Measurements from ENCODE around the gene SIAE.
A peak's percentile ranks its signal among the peaks of the same experiment; 100 is the strongest.

The SIAE gene, protein sequence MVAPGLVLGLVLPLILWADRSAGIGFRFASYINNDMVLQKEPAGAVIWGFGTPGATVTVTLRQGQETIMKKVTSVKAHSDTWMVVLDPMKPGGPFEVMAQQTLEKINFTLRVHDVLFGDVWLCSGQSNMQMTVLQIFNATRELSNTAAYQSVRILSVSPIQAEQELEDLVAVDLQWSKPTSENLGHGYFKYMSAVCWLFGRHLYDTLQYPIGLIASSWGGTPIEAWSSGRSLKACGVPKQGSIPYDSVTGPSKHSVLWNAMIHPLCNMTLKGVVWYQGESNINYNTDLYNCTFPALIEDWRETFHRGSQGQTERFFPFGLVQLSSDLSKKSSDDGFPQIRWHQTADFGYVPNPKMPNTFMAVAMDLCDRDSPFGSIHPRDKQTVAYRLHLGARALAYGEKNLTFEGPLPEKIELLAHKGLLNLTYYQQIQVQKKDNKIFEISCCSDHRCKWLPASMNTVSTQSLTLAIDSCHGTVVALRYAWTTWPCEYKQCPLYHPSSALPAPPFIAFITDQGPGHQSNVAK

DNA sequence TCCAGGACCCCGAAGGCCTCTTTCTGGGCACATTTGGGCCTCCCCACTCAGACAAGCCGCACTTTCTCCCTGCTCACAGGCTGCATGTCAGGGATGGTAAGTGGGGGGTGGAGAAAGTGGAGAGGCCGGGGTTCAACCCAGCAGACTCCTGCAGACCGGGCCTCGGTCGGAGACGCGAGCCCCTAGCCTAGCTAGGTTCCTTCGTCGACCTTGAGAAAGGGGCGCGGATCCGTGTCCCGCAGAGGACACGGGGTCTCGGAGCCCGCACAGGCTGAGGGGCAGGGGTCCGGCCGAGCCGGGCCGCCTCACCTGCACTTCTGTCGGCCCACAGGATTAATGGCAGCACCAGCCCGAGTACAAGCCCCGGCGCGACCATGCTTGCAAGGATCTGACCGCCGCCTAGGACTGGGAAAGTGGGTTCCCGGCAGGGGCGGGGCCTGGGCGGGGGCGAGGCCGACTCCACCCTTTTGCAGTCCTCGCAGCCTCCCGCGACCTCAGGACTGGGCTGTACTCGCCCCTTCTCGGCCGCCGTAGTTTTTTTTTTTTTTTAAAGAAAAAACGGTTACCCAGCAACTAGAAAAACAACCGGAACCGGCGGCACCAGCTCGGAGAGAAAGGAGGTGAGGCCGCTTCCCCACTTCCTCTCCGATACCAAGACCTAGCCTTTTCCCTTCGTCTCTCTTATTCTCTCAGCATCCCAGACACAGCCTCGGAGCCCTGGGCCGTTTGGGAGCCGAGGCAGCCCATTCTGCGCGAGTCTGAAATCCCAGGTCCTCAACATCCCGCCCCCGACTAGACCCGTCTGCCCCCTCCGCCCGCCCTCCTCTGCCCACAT lies at the start of gene SIAE, which contains the start of gene SPA17:
TSS of gene SIAE (minus strand) at position 407 of the 835 bp plus-strand sequence. CDS start at position 376, 31 bp downstream.
TSS of gene SPA17 (plus strand) at position 572 of the 835 bp plus-strand sequence. CDS start 1,361 bp downstream, outside the sequence.
- peak; percentile 94 for ATAC-seq
- Mint-ChIP-seq H3K4me3 (peak within 1 kb of the TSS; percentile 84), H3K36me3 (ENCODE audit: low read depth) (peaks cover 5% of the 10 kb centered on the region), H3K27me3 (peaks cover 2% of the 10 kb centered on the region), H3K9me3 (no peaks in the 10 kb centered on the region), H3K4me1 (peaks cover 35% of the 10 kb centered on the region), H3K27ac (peak within 1 kb of the TSS; percentile 92)
- peak; percentile 92 for DNase-seq

GRCh38 chr11:124722176-124722575 lies 48.6 kb upstream of the SIAE start:
- Mint-ChIP-seq H3K4me1 (peaks cover 31% of the 10 kb centered on the region), H3K4me3 (no peak overlapping the region), H3K27ac (no peak overlapping the region), H3K27me3 (peaks cover 32% of the 10 kb centered on the region), H3K36me3 (ENCODE audit: low read depth) (no peaks in the 10 kb centered on the region), H3K9me3 (no peaks in the 10 kb centered on the region)
- DNase-seq = no peak
- ATAC-seq = no peak

DNA sequence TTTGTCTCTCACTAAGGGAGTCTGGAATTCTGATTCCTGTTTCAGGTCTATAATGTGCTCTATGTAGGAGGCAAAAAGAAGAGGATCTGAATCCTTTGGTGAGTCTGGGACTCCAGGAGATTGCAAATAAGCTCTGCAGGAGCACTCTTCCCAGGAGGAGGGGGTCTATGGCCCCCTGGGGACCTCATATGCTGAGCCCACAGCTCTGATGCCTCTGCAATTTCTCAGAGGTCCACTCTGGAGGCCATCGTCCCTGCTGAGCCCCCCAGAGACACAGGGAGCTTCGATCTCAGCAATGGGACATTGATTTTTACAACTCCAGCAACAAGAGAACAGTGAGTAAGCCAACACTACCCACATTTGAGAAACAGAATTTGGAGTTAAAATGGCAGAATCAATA lies 46.0 kb upstream of the SIAE start:
- Mint-ChIP-seq H3K36me3 (ENCODE audit: low read depth) (no peaks in the 10 kb centered on the region), H3K9me3 (no peaks in the 10 kb centered on the region), H3K4me1 (peaks cover 15% of the 10 kb centered on the region), H3K27ac (no peak overlapping the region), H3K27me3 (peaks cover 46% of the 10 kb centered on the region), H3K4me3 (no peak overlapping the region)
- ATAC-seq = no peak
- no peak for DNase-seq

DNA sequence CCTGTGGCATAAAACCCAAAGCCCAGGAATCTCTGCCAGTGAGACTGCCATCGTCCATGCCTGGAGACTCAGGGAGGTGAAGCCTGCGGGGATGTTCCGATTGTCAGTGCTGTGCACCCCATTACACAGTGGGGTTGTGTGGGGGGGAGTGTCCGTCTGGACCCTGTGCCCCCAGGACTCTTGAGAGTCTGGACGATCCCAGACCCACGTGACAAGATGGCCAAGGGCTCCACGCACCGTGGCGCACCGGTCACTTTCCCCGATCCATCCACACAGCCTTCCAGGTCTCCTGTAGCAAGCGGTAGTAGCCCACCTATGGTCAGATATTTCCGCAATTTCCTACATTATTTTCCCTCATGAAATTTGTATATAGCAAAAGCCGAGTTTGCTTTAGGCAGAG lies 45.3 kb upstream of the SIAE start:
- H3K4me3 Mint-ChIP-seq = no peak overlapping the region
- ATAC-seq (no peak), DNase-seq (no peak)
- H3K4me1 Mint-ChIP-seq = peaks cover 11% of the 10 kb centered on the region
- no peaks in the 10 kb centered on the region for H3K36me3 Mint-ChIP-seq (ENCODE audit: low read depth)
- H3K27ac Mint-ChIP-seq = no peak overlapping the region
- H3K9me3 Mint-ChIP-seq = no peaks in the 10 kb centered on the region
- H3K27me3 Mint-ChIP-seq = peaks cover 52% of the 10 kb centered on the region

GRCh38 chr11:124717786-124718651 lies 44.5 kb upstream of the SIAE start:
- peak overlapping the region; percentile 67 for H3K4me3 Mint-ChIP-seq
- H3K27me3 Mint-ChIP-seq = peaks cover 54% of the 10 kb centered on the region
- no peaks in the 10 kb centered on the region for H3K9me3 Mint-ChIP-seq
- ATAC-seq = peak; percentile 79
- no peak overlapping the region for H3K27ac Mint-ChIP-seq
- H3K36me3 Mint-ChIP-seq (ENCODE audit: low read depth) = no peaks in the 10 kb centered on the region
- peak; percentile 24 for DNase-seq
- H3K4me1 Mint-ChIP-seq = peaks cover 11% of the 10 kb centered on the region

- Mint-ChIP-seq H3K27me3 (peaks cover 55% of the 10 kb centered on the region), H3K9me3 (no peaks in the 10 kb centered on the region), H3K36me3 (ENCODE audit: low read depth) (no peaks in the 10 kb centered on the region), H3K4me1 (peaks cover 11% of the 10 kb centered on the region), H3K27ac (no peak overlapping the region), H3K4me3 (peak overlapping the region; percentile 67)
- DNase-seq (no peak), ATAC-seq (no peak)
Measured at GRCh38 chr11:124717421-124717785, 43.9 kb upstream of the SIAE start.

DNA sequence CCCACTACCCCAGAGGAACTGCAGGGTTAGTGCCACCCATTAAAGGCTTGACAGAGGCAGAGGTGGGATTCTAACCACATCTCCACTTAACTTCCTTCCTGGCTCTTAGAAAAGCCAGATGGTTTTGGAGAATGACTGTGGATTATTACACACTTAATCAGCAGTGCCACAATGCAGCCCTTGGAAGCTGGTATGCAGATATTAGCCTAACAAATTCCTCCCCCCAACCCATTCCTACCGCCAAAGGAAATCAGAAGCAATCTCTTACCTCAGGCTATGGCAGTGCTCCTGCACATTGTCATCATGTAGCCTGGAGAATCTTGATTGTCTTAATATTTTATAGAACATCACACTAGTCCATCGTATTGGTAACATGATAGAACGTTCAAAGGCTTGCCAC lies 43.1 kb upstream of the SIAE start:
- Mint-ChIP-seq H3K9me3 (no peaks in the 10 kb centered on the region), H3K36me3 (ENCODE audit: low read depth) (peaks cover 1% of the 10 kb centered on the region), H3K27ac (no peak overlapping the region), H3K4me1 (peaks cover 11% of the 10 kb centered on the region), H3K4me3 (no peak overlapping the region), H3K27me3 (peaks cover 52% of the 10 kb centered on the region)
- ATAC-seq = no peak
- DNase-seq = no peak

DNA sequence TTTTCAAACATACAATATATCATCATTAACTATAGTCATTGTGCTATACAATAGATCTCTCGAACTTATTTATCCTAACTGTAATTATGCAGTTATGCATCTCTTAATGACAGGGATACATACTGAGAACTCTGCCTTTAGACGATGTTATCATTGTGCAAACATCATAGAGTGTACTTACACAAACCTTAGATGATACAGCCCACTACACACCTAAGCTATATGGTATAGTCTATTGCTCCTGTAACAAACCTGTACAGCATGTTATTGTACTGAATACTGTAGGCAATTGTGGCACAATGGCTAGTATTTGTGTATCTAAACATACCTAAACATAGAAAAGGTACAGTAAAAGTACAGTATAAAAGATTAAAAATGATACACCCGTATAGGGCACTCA lies 38.9 kb upstream of the SIAE start:
- Mint-ChIP-seq H3K4me1 (peaks cover 2% of the 10 kb centered on the region), H3K36me3 (ENCODE audit: low read depth) (peaks cover 4% of the 10 kb centered on the region), H3K9me3 (peaks cover 5% of the 10 kb centered on the region), H3K27ac (no peak overlapping the region), H3K27me3 (peaks cover 29% of the 10 kb centered on the region), H3K4me3 (no peak overlapping the region)
- DNase-seq (no peak), ATAC-seq (no peak)

GRCh38 chr11:124707829-124708228 lies 34.3 kb upstream of the SIAE start:
- no peak overlapping the region for H3K4me3 Mint-ChIP-seq
- H3K27me3 Mint-ChIP-seq = peaks cover 3% of the 10 kb centered on the region
- H3K4me1 Mint-ChIP-seq = no peaks in the 10 kb centered on the region
- H3K36me3 Mint-ChIP-seq (ENCODE audit: low read depth) = peaks cover 4% of the 10 kb centered on the region
- no peak for ATAC-seq
- DNase-seq = no peak
- peaks cover 5% of the 10 kb centered on the region for H3K9me3 Mint-ChIP-seq
- H3K27ac Mint-ChIP-seq = no peak overlapping the region

- H3K27ac Mint-ChIP-seq = no peak overlapping the region
- no peak for ATAC-seq
Measured at GRCh38 chr11:124700028-124700427, 26.5 kb upstream of the SIAE start.

DNA sequence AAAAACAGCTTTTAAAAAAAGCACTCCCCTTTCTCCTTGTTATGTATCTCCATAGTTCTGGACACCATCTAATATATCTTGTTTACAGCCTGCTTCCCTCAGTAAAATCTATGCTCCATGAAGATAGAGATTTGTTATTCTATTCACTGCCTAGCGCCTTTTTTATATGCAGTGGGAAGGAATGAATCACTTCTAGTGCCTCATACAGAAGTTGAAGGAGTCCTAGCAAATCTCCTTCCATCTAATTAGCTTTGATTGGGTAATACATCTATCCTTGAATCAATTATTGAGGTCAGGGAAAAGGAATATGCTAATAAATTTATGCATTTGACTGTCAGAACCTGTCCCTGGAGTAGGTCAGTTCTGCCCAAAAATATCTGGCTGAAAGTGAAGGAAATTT lies 26.0 kb upstream of the SIAE start:
- H3K27me3 Mint-ChIP-seq = peaks cover 3% of the 10 kb centered on the region
- DNase-seq (no peak), ATAC-seq (no peak)
- H3K27ac Mint-ChIP-seq = no peak overlapping the region
- no peak overlapping the region for H3K4me3 Mint-ChIP-seq
- no peaks in the 10 kb centered on the region for H3K4me1 Mint-ChIP-seq
- no peaks in the 10 kb centered on the region for H3K36me3 Mint-ChIP-seq (ENCODE audit: low read depth)
- H3K9me3 Mint-ChIP-seq = peaks cover 7% of the 10 kb centered on the region

More at GRCh38 chr11:124700028-124700427, 26.5 kb upstream of the SIAE start:
- DNase-seq = no peak
- Mint-ChIP-seq H3K4me3 (no peak overlapping the region), H3K36me3 (ENCODE audit: low read depth) (no peaks in the 10 kb centered on the region), H3K9me3 (peaks cover 7% of the 10 kb centered on the region), H3K27me3 (peaks cover 3% of the 10 kb centered on the region), H3K4me1 (no peaks in the 10 kb centered on the region)

- Mint-ChIP-seq H3K36me3 (ENCODE audit: low read depth) (no peaks in the 10 kb centered on the region), H3K27ac (no peak overlapping the region), H3K27me3 (no peaks in the 10 kb centered on the region)
Measured at GRCh38 chr11:124693142-124693541, 19.6 kb upstream of the SIAE start.

GRCh38 chr11:124682443-124682842 lies 8.9 kb upstream of the SIAE start:
- H3K4me3 Mint-ChIP-seq = no peak overlapping the region
- no peaks in the 10 kb centered on the region for H3K27me3 Mint-ChIP-seq
- no peak for DNase-seq
- ATAC-seq = no peak
- H3K27ac Mint-ChIP-seq = no peak overlapping the region
- no peaks in the 10 kb centered on the region for H3K4me1 Mint-ChIP-seq
- peaks cover 12% of the 10 kb centered on the region for H3K36me3 Mint-ChIP-seq (ENCODE audit: low read depth)
- H3K9me3 Mint-ChIP-seq = peaks cover 32% of the 10 kb centered on the region

More at GRCh38 chr11:124693142-124693541, 19.6 kb upstream of the SIAE start:
- no peak for DNase-seq
- Mint-ChIP-seq H3K4me3 (no peak overlapping the region), H3K9me3 (no peaks in the 10 kb centered on the region), H3K4me1 (no peaks in the 10 kb centered on the region)
- ATAC-seq = no peak

DNA sequence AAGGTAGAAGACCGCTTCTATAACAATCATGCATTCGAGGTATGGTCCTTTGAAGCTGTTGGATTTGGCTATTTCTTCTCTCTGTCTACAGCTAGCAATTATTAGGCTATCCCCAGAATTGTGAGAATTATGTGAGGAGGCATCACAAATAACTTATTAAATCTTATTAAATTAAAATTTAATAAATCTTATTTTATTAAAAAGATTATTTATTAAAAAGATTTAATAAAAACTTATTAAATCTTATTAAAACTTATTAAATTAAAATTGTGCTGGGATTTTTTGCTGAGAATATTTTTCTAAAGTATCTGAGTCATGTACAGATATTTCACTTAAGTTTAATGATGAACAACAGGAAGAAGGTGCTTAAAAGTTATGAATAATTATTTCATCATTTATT lies 7.9 kb upstream of the SIAE start:
- Mint-ChIP-seq H3K27me3 (no peaks in the 10 kb centered on the region), H3K36me3 (ENCODE audit: low read depth) (peaks cover 12% of the 10 kb centered on the region), H3K4me1 (no peaks in the 10 kb centered on the region), H3K9me3 (peaks cover 24% of the 10 kb centered on the region), H3K27ac (no peak overlapping the region), H3K4me3 (no peak overlapping the region)
- DNase-seq = no peak
- ATAC-seq = no peak

Measured in activated naive CD8-positive, alpha-beta T cell treated with anti-CD3 and anti-CD28 coated beads, Interleukin-2, amount 50 U/mL, for 24 hours (primary cell).